ENCODE measurements around the gene EEF2K.

GRCh38 chr16:22183901-22184614 is 22.0 kb upstream of the EEF2K start:
- TF ChIP-seq SUZ12 (IDR thresholded peaks at IDR 0.05; ENCODE audit: extremely low read depth, insufficient read depth, insufficient read length) (no peak), YY1 (IDR thresholded peaks at IDR 0.05; ENCODE audit: insufficient read depth, insufficient read length) (no peak), ZNF274 (IDR thresholded peaks at IDR 0.05; ENCODE audit: low read depth, low read length) (no peak)

Measured in NT2/D1 (cell line).